ENCODE measurements around the gene MRPL1.

The MRPL1 gene

GRCh38 chr4:77990904-77991358, 128.3 kb downstream of the MRPL1 start:
- TF ChIP-seq EZH2 (IDR thresholded peaks at IDR 0.05) (no peak), FOXP2 (optimal IDR thresholded peaks at IDR 0.05; ENCODE audit: control extremely low read depth, extremely low read length, insufficient read depth) (no peak), POLR2AphosphoS5 (IDR thresholded peaks at IDR 0.05; ENCODE audit: borderline replicate concordance, low read depth, low read length) (no peak)
- Histone ChIP-seq H3K27ac (no peak overlapping the region), H3K9ac (ENCODE audit: insufficient read length) (no peak overlapping the region)

GRCh38 chr4:77992581-77992980, 130.0 kb downstream of the MRPL1 start:
- no peak for TF ChIP-seq FOXP2 (optimal IDR thresholded peaks at IDR 0.05; ENCODE audit: control extremely low read depth, extremely low read length, insufficient read depth)
- no peak for TF ChIP-seq EZH2 (IDR thresholded peaks at IDR 0.05)
- Histone ChIP-seq H3K36me3 (ENCODE audit: insufficient read depth, low read length) (no peaks in the 10 kb centered on the region), H3K27ac (no peak overlapping the region), H3K9me3 (ENCODE audit: low read depth, low read length) (no peaks in the 10 kb centered on the region), H3K4me3 (no peak overlapping the region), H3K9ac (ENCODE audit: insufficient read length) (no peak overlapping the region)
- no peak for DNase-seq (ENCODE audit: low read depth, low spot score)

More at GRCh38 chr4:77990904-77991358, 128.3 kb downstream of the MRPL1 start:
- Histone ChIP-seq H3K4me3 (no peak overlapping the region), H3K9me3 (ENCODE audit: low read depth, low read length) (no peaks in the 10 kb centered on the region), H3K36me3 (ENCODE audit: insufficient read depth, low read length) (no peaks in the 10 kb centered on the region)
- DNase-seq (ENCODE audit: low read depth, low spot score): no peak

GRCh38 chr4:77994194-77994721, 131.6 kb downstream of the MRPL1 start:
- no peak overlapping the region for H3K4me3 ChIP-seq
- TF ChIP-seq EZH2 (IDR thresholded peaks at IDR 0.05): no peak
- no peak for TF ChIP-seq FOXP2 (optimal IDR thresholded peaks at IDR 0.05; ENCODE audit: control extremely low read depth, extremely low read length, insufficient read depth)
- TF ChIP-seq POLR2AphosphoS5 (IDR thresholded peaks at IDR 0.05; ENCODE audit: borderline replicate concordance, low read depth, low read length): no peak
- H3K36me3 ChIP-seq (ENCODE audit: insufficient read depth, low read length): no peaks in the 10 kb centered on the region
- DNase-seq (ENCODE audit: low read depth, low spot score): peak; percentile 30
- no peak overlapping the region for H3K9ac ChIP-seq (ENCODE audit: insufficient read length)
- no peak overlapping the region for H3K27ac ChIP-seq
- H3K9me3 ChIP-seq (ENCODE audit: low read depth, low read length): no peaks in the 10 kb centered on the region

GRCh38 chr4:77996076-77996475, 133.4 kb downstream of the MRPL1 start:
- DNase-seq (ENCODE audit: low read depth, low spot score): no peak
- no peak overlapping the region for H3K4me3 ChIP-seq
- no peaks in the 10 kb centered on the region for H3K36me3 ChIP-seq (ENCODE audit: insufficient read depth, low read length)
- no peaks in the 10 kb centered on the region for H3K9me3 ChIP-seq (ENCODE audit: low read depth, low read length)
- H3K27ac ChIP-seq: no peak overlapping the region
- TF ChIP-seq POLR2AphosphoS5 (IDR thresholded peaks at IDR 0.05; ENCODE audit: borderline replicate concordance, low read depth, low read length) (no peak), EZH2 (IDR thresholded peaks at IDR 0.05) (no peak), FOXP2 (optimal IDR thresholded peaks at IDR 0.05; ENCODE audit: control extremely low read depth, extremely low read length, insufficient read depth) (no peak)
- H3K9ac ChIP-seq (ENCODE audit: insufficient read length): no peak overlapping the region

- no peak for DNase-seq (ENCODE audit: low read depth, low spot score)
- H3K27ac ChIP-seq: no peak overlapping the region
Observed at GRCh38 chr4:78001531-78001930, 138.9 kb downstream of the MRPL1 start.

GRCh38 chr4:78002260-78002659, 139.6 kb downstream of the MRPL1 start:
- Histone ChIP-seq H3K9me3 (ENCODE audit: low read depth, low read length) (no peaks in the 10 kb centered on the region), H3K4me3 (no peak overlapping the region), H3K27ac (no peak overlapping the region), H3K36me3 (ENCODE audit: insufficient read depth, low read length) (no peaks in the 10 kb centered on the region), H3K9ac (ENCODE audit: insufficient read length) (no peak overlapping the region)
- TF ChIP-seq EZH2 (IDR thresholded peaks at IDR 0.05) (no peak), POLR2AphosphoS5 (IDR thresholded peaks at IDR 0.05; ENCODE audit: borderline replicate concordance, low read depth, low read length) (no peak), FOXP2 (optimal IDR thresholded peaks at IDR 0.05; ENCODE audit: control extremely low read depth, extremely low read length, insufficient read depth) (no peak)
- DNase-seq (ENCODE audit: low read depth, low spot score): no peak

More at GRCh38 chr4:78001531-78001930, 138.9 kb downstream of the MRPL1 start:
- TF ChIP-seq POLR2AphosphoS5 (IDR thresholded peaks at IDR 0.05; ENCODE audit: borderline replicate concordance, low read depth, low read length) (no peak), EZH2 (IDR thresholded peaks at IDR 0.05) (no peak), FOXP2 (optimal IDR thresholded peaks at IDR 0.05; ENCODE audit: control extremely low read depth, extremely low read length, insufficient read depth) (no peak)
- H3K9me3 ChIP-seq (ENCODE audit: low read depth, low read length): no peaks in the 10 kb centered on the region
- no peak overlapping the region for H3K9ac ChIP-seq (ENCODE audit: insufficient read length)
- no peaks in the 10 kb centered on the region for H3K36me3 ChIP-seq (ENCODE audit: insufficient read depth, low read length)
- no peak overlapping the region for H3K4me3 ChIP-seq

All from SK-N-MC (cell line).